Hematopoietic multipotent progenitor cell treated with erythropoietin and hydrocortisone succinate and interleukin-3 and kit ligand, for 6 days (in vitro differentiated cells): ENCODE results near the gene ADAMTSL1.
"Not testable (repeated sequence)": the region's sequence is repeated elsewhere in the genome, so short reads cannot be mapped to it uniquely, and the experiment has no call there.

Source experiments
- DNase-seq: peaks from one replicate; pipeline ENCODE4 v3.0.0-alpha.2; 2015

ADAMTSL1 gene

GRCh38 chr9:18922161-18922885 is 448.4 kb downstream of the ADAMTSL1 start:
- DNase-seq = no peak

GRCh38 chr9:18923167-18923566 is 449.2 kb downstream of the ADAMTSL1 start:
- no peak for DNase-seq

GRCh38 chr9:18923671-18924430 is 449.9 kb downstream of the ADAMTSL1 start:
- DNase-seq = no peak

GRCh38 chr9:18925880-18926279 is 451.9 kb downstream of the ADAMTSL1 start:
- DNase-seq = no peak

GRCh38 chr9:18926513-18926912 is 452.6 kb downstream of the ADAMTSL1 start:
- no peak for DNase-seq

- DNase-seq = no peak
Measured at GRCh38 chr9:18928711-18929110, 454.8 kb downstream of the ADAMTSL1 start.

- not testable (repeated sequence) for DNase-seq
Measured at GRCh38 chr9:18930611-18931010, 456.7 kb downstream of the ADAMTSL1 start.

GRCh38 chr9:18935541-18935940 is 461.6 kb downstream of the ADAMTSL1 start:
- DNase-seq = no peak

GRCh38 chr9:18936094-18936871 is 462.3 kb downstream of the ADAMTSL1 start:
- DNase-seq = no peak

- DNase-seq = no peak
Measured at GRCh38 chr9:18939943-18940342, 466.0 kb downstream of the ADAMTSL1 start.

- no peak for DNase-seq
Measured at GRCh38 chr9:18941060-18941740, 467.2 kb downstream of the ADAMTSL1 start.

GRCh38 chr9:18942801-18943200 is 468.8 kb downstream of the ADAMTSL1 start:
- DNase-seq = no peak

- DNase-seq = peak; percentile 28
Measured at GRCh38 chr9:18947892-18948339, 474.0 kb downstream of the ADAMTSL1 start.

GRCh38 chr9:18951936-18952335 is 478.0 kb downstream of the ADAMTSL1 start:
- no peak for DNase-seq

GRCh38 chr9:18955626-18956025 is 481.7 kb downstream of the ADAMTSL1 start:
- DNase-seq = no peak
